WTC11 (cell line): ENCODE measurements around the gene LCT. TPM values are rescaled to one million over a fixed set of nuclear protein-coding genes. Genes with fewer than 3 reads are reported as not detected.

ENCODE experiments used
- ATAC-seq: fragments of 200-7000 bp; cut with Tn5 transposase; 2 replicates; pipeline ENCODE4 v1.10.0; 2021; ENCODE audit warnings: mild to moderate bottlenecking, moderate library complexity
- CTCF ChIA-PET: fragments of 300-600 bp; sonication (Branson Sonifier 250); formaldehyde crosslinking; loops from one replicate; lab custom pipeline; 2021; ENCODE audit warnings: antibody characterized with exemption; lab: Charles Lee
- POLR2A ChIA-PET: fragments of 350-600 bp; sonication (Branson Sonifier 250); formaldehyde crosslinking; loops from one replicate; lab custom pipeline; 2021; ENCODE audit warnings: antibody characterized with exemption; lab: Charles Lee
- DNase-seq: peaks from one replicate; pipeline ENCODE4 v3.0.0; 2021; ENCODE audit warnings: low spot score
- H3K27ac Mint-ChIP-seq: 2 replicates; pipeline ENCODE4 v1.8.0; 2021; ENCODE audit warnings: mixed read lengths
- H3K27me3 Mint-ChIP-seq: 2 replicates; pipeline ENCODE4 v1.8.0; 2021; ENCODE audit warnings: low read depth, mild to moderate bottlenecking, moderate library complexity, mixed read lengths
- H3K36me3 Mint-ChIP-seq: 2 replicates; pipeline ENCODE4 v1.8.0; 2021; ENCODE audit warnings: mixed read lengths
- H3K4me1 Mint-ChIP-seq: 2 replicates; pipeline ENCODE4 v1.8.0; 2022; ENCODE audit warnings: mixed read lengths
- H3K4me3 Mint-ChIP-seq: 2 replicates; pipeline ENCODE4 v1.8.0; 2021; ENCODE audit warnings: mild to moderate bottlenecking, moderate library complexity, mixed read lengths
- H3K9me3 Mint-ChIP-seq: 2 replicates; pipeline ENCODE4 v1.8.0; 2021; ENCODE audit warnings: mixed read lengths
- EMX1 ChIP-seq: fragments of 250-450 bp; sonication (Bioruptor Pico); IDR thresholded peaks from 2 replicates; pipeline ENCODE4 v1.8.0; 2021; ENCODE audit warnings: mild to moderate bottlenecking
- ESRRA ChIP-seq: sonication (generic); formaldehyde crosslinking; IDR thresholded peaks from 2 replicates; pipeline ENCODE4 v1.8.1; 2022; ENCODE audit warnings: mild to moderate bottlenecking, missing genetic modification reagents, borderline replicate concordance
- GABPB1 ChIP-seq: sonication (generic); formaldehyde crosslinking; IDR thresholded peaks from 2 replicates; pipeline ENCODE4 v1.8.1; 2023; ENCODE audit warnings: mild to moderate bottlenecking, missing genetic modification reagents
- JUN ChIP-seq: sonication (generic); formaldehyde crosslinking; IDR thresholded peaks from 2 replicates; pipeline ENCODE4 v1.8.0; 2023; ENCODE audit warnings: mild to moderate bottlenecking, missing genetic modification reagents
- NFATC4 ChIP-seq: fragments of 250-450 bp; sonication (Bioruptor Pico); IDR thresholded peaks from 2 replicates; pipeline ENCODE4 v1.9.0; 2021; ENCODE audit warnings: mild to moderate bottlenecking
- NFE2L1 ChIP-seq: sonication (generic); formaldehyde crosslinking; IDR thresholded peaks from 2 replicates; pipeline ENCODE4 v1.8.1; 2023; ENCODE audit warnings: missing genetic modification reagents
- NFYB ChIP-seq: sonication (generic); formaldehyde crosslinking; conservative IDR thresholded peaks from 2 replicates; pipeline ENCODE4 v1.8.0; 2022; ENCODE audit warnings: low read depth, missing genetic modification reagents
- NR2C2 ChIP-seq: sonication (generic); formaldehyde crosslinking; IDR thresholded peaks from 2 replicates; pipeline ENCODE4 v1.8.0; 2022; ENCODE audit warnings: mild to moderate bottlenecking, missing genetic modification reagents
- NR3C1 ChIP-seq: sonication (generic); formaldehyde crosslinking; conservative IDR thresholded peaks from 2 replicates; pipeline ENCODE4 v1.8.1; 2023; ENCODE audit warnings: low read depth, mild to moderate bottlenecking, missing genetic modification reagents
- PRRX2 ChIP-seq: fragments of 250-450 bp; sonication (Bioruptor Pico); IDR thresholded peaks from 2 replicates; pipeline ENCODE4 v1.8.0; 2021; ENCODE audit warnings: mild to moderate bottlenecking
- SOX15 ChIP-seq: fragments of 250-450 bp; sonication (Bioruptor Pico); IDR thresholded peaks from 2 replicates; pipeline ENCODE4 v1.9.0; 2021; ENCODE audit warnings: mild to moderate bottlenecking
- TEAD1 ChIP-seq: sonication (generic); formaldehyde crosslinking; IDR thresholded peaks from 2 replicates; pipeline ENCODE4 v1.8.0; 2022; ENCODE audit warnings: mild to moderate bottlenecking, missing genetic modification reagents
- TP53 ChIP-seq: sonication (generic); formaldehyde crosslinking; IDR thresholded peaks from 2 replicates; pipeline ENCODE4 v1.8.1; 2023; ENCODE audit warnings: mild to moderate bottlenecking, missing genetic modification reagents
- ZBTB21 ChIP-seq: sonication (generic); formaldehyde crosslinking; IDR thresholded peaks from 2 replicates; pipeline ENCODE4 v1.8.1; 2023; ENCODE audit warnings: mild to moderate bottlenecking, missing genetic modification reagents, borderline replicate concordance
- ZNF232 ChIP-seq: sonication (generic); formaldehyde crosslinking; IDR thresholded peaks from 2 replicates; pipeline ENCODE4 v1.8.0; 2022; ENCODE audit warnings: mild to moderate bottlenecking, missing genetic modification reagents
- ZNF396 ChIP-seq: fragments of 250-450 bp; sonication (Bioruptor Pico); IDR thresholded peaks from 2 replicates; pipeline ENCODE4 v1.8.0; 2021; ENCODE audit warnings: mild to moderate bottlenecking, moderate library complexity, borderline replicate concordance
- ZNF423 ChIP-seq: fragments of 250-450 bp; sonication (Bioruptor Pico); IDR thresholded peaks from 2 replicates; pipeline ENCODE4 v2.1.2; 2022; ENCODE audit warnings: mild to moderate bottlenecking, moderate library complexity
- total RNA-seq: library from RNA; stranded (reverse); gene quantifications from 3 replicates; pipeline ENCODE4 v1.2.3, GENCODE V29; 2021
- TF ChIP-seq, protein P1 (sequence below): fragments of 250-450 bp; sonication (Bioruptor Pico); IDR thresholded peaks from 2 replicates; pipeline ENCODE4 v1.8.0; 2021; ENCODE audit warnings: mild to moderate bottlenecking
- TF ChIP-seq, protein P2 (sequence below): sonication (generic); formaldehyde crosslinking; IDR thresholded peaks from 2 replicates; pipeline ENCODE4 v1.8.1; 2023; ENCODE audit warnings: mild to moderate bottlenecking, missing genetic modification reagents, moderate library complexity
- TF ChIP-seq, protein P3 (sequence below): sonication (generic); formaldehyde crosslinking; IDR thresholded peaks from 2 replicates; pipeline ENCODE4 v1.8.1; 2022; ENCODE audit warnings: missing genetic modification reagents, borderline replicate concordance
- TF ChIP-seq, protein P4 (sequence below): sonication (generic); formaldehyde crosslinking; IDR thresholded peaks from 2 replicates; pipeline ENCODE4 v1.8.0; 2022; ENCODE audit warnings: mild to moderate bottlenecking, missing genetic modification reagents
- TF ChIP-seq, protein P5 (sequence below): fragments of 250-450 bp; sonication (Bioruptor Pico); conservative IDR thresholded peaks from 2 replicates; pipeline ENCODE4 v1.9.0; 2021; ENCODE audit warnings: mild to moderate bottlenecking
- TF ChIP-seq, protein P6 (sequence below): sonication (generic); formaldehyde crosslinking; IDR thresholded peaks from 2 replicates; pipeline ENCODE4 v1.8.0; 2022; ENCODE audit warnings: mild to moderate bottlenecking, missing genetic modification reagents

Gene LCT
- total RNA-seq, 1 experiment from 2014 or later: 0.02 TPM

DNA sequence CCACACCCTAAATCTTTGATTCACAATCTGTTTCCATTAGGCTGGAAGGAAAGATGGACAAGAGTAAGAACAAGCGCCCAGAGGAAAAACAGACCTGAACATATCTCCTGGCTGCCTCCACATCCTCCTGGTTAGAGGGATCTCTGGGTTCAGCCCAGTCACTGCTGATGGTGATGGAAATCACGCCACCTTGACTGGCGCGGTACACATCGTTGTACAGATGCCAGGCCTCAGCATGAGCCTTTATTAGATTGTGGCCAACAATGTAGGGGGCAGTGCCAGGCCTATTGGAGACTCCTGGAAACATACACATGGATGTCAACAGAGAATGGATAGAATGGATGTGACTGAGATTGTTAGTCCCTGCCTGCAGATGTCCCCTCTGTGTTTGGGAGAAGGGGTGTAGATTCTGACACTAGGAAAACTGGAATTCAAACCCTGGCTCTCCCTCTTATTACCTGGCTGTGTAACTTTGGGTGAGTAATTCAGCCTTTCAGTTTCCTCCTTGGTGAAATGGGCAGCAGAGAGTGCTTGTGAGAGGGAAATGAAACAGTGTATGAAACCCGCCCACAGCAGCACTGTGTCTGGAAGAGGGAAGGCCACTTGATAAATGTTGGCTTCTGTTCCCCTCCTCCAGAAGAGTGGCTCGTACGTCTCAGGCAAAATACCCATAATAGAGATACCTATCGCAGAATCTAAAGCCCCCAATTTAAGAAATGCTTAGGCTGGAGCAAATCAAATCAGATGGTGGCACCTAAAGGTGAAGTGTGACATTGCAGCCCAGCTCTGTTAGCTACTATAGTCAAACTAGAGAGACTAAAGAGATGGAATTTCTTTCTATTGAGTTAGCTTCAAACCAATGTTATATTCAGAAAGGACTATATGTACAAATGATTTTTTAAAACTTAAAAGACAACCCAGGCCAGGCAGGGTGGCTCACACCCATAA lies 36.2 kb downstream of the LCT start:
- ChIA-PET CTCF (no interaction called here), POLR2A (no interaction called here)
- Mint-ChIP-seq H3K36me3 (peaks cover 25% of the 10 kb centered on the region), H3K27ac (no peak overlapping the region), H3K4me1 (peaks cover 7% of the 10 kb centered on the region; the same call in 1 of the 2 replicates), H3K4me3 (no peak overlapping the region), H3K27me3 (no peaks in the 10 kb centered on the region), H3K9me3 (peaks cover 31% of the 10 kb centered on the region)
- TF ChIP-seq ZNF232 (CRISPR knock-in tag) (no peak), NR2C2 (CRISPR knock-in tag) (no peak), ESRRA (CRISPR knock-in tag) (no peak), TEAD1 (no peak), SOX15 (CRISPR knock-in tag) (no peak), ZNF423 (no peak), JUN (CRISPR knock-in tag) (no peak)
- TF ChIP-seq, protein P1, sequence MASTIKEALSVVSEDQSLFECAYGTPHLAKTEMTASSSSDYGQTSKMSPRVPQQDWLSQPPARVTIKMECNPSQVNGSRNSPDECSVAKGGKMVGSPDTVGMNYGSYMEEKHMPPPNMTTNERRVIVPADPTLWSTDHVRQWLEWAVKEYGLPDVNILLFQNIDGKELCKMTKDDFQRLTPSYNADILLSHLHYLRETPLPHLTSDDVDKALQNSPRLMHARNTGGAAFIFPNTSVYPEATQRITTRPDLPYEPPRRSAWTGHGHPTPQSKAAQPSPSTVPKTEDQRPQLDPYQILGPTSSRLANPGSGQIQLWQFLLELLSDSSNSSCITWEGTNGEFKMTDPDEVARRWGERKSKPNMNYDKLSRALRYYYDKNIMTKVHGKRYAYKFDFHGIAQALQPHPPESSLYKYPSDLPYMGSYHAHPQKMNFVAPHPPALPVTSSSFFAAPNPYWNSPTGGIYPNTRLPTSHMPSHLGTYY: no peak
- TF ChIP-seq, protein P2, sequence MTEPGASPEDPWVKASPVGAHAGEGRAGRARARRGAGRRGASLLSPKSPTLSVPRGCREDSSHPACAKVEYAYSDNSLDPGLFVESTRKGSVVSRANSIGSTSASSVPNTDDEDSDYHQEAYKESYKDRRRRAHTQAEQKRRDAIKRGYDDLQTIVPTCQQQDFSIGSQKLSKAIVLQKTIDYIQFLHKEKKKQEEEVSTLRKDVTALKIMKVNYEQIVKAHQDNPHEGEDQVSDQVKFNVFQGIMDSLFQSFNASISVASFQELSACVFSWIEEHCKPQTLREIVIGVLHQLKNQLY: no peak
- TF ChIP-seq, protein P3, sequence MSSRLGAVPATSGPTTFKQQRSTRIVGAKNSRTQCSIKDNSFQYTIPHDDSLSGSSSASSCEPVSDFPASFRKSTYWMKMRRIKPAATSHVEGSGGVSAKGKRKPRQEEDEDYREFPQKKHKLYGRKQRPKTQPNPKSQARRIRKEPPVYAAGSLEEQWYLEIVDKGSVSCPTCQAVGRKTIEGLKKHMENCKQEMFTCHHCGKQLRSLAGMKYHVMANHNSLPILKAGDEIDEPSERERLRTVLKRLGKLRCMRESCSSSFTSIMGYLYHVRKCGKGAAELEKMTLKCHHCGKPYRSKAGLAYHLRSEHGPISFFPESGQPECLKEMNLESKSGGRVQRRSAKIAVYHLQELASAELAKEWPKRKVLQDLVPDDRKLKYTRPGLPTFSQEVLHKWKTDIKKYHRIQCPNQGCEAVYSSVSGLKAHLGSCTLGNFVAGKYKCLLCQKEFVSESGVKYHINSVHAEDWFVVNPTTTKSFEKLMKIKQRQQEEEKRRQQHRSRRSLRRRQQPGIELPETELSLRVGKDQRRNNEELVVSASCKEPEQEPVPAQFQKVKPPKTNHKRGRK (CRISPR knock-in tag): no peak
- TF ChIP-seq, protein P4, sequence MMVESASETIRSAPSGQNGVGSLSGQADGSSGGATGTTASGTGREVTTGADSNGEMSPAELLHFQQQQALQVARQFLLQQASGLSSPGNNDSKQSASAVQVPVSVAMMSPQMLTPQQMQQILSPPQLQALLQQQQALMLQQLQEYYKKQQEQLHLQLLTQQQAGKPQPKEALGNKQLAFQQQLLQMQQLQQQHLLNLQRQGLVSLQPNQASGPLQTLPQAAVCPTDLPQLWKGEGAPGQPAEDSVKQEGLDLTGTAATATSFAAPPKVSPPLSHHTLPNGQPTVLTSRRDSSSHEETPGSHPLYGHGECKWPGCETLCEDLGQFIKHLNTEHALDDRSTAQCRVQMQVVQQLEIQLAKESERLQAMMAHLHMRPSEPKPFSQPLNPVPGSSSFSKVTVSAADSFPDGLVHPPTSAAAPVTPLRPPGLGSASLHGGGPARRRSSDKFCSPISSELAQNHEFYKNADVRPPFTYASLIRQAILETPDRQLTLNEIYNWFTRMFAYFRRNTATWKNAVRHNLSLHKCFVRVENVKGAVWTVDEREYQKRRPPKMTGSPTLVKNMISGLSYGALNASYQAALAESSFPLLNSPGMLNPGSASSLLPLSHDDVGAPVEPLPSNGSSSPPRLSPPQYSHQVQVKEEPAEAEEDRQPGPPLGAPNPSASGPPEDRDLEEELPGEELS (CRISPR knock-in tag): no peak
- TF ChIP-seq, protein P5, sequence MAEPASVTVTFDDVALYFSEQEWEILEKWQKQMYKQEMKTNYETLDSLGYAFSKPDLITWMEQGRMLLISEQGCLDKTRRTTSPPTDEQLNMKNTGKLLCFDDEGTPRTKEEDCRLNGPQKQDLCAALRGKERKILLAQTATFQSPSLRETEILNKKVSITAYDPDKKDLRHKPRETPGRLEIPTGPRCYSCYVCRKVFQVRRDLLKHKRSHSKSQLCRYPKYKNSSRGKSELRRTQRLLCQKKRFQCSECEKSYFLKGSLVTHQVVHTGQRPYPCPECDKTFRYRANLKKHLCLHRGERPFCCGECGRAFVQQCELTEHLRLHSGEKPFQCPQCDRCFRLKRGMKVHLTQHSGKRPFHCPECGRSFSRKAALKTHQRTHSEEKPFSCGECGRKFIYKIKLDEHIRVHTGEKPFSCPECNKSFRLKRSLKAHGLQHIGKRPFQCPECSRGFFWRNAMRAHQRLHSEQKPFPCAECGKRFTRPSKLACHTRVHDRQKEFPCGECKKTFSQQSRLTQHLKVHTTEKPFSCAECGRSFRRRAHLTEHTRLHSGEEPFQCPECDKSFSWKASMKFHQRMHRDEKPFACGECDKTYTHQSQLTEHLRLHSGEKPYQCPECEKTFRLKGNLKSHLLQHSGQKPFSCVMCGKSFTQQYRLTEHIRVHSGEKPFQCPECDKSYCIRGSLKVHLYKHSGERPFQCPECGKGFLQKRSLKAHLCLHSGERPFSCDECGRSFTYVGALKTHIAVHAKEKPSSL: no peak
- TF ChIP-seq, all 79 proteins: peak for 0
- ATAC-seq: no peak
- DNase-seq: no peak

DNA sequence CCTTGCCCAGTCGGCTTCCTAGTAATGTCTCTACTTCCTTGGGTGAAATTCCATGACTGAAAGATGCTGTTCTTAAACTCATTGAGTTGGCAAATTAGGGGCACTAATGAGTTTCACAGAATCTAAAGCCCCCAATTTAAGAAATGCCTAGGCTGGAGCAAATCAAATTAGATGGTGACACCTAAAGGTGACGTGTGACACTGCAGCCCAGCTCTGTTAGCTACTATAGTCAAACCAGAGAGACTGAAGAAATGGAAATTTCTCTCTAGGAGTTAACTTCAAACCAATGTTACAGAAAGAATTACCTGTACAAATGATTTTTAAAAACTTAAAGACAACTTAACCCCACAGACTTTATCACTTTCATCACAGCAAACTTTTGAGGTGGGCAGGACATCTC lies 37.2 kb downstream of the LCT start:
- H3K27me3 Mint-ChIP-seq: no peaks in the 10 kb centered on the region
- ChIA-PET CTCF (interaction anchor here (0.6 kb wide), 1 partner anchor 811 kb away, joined by 3 read pairs; no protein-coding TSS in a partner anchor), POLR2A (no interaction called here)
- no peak overlapping the region for H3K27ac Mint-ChIP-seq
- no peak for DNase-seq
- no peak for ATAC-seq
- H3K4me3 Mint-ChIP-seq: no peak overlapping the region
- peaks cover 25% of the 10 kb centered on the region for H3K36me3 Mint-ChIP-seq
- H3K4me1 Mint-ChIP-seq: peaks cover 7% of the 10 kb centered on the region; the same call in 1 of the 2 replicates
- peaks cover 31% of the 10 kb centered on the region for H3K9me3 Mint-ChIP-seq
- TF ChIP-seq ZBTB21 (CRISPR knock-in tag) (no peak), ZNF396 (CRISPR knock-in tag) (no peak), EMX1 (no peak), NR3C1 (no peak), NFATC4 (no peak), PRRX2 (no peak), NFYB (CRISPR knock-in tag) (no peak), GABPB1 (CRISPR knock-in tag) (no peak), NR2C2 (CRISPR knock-in tag) (no peak), TP53 (CRISPR knock-in tag) (no peak), NFE2L1 (no peak)
- TF ChIP-seq, protein P2: no peak
- TF ChIP-seq, protein P5: no peak
- TF ChIP-seq, protein P6, sequence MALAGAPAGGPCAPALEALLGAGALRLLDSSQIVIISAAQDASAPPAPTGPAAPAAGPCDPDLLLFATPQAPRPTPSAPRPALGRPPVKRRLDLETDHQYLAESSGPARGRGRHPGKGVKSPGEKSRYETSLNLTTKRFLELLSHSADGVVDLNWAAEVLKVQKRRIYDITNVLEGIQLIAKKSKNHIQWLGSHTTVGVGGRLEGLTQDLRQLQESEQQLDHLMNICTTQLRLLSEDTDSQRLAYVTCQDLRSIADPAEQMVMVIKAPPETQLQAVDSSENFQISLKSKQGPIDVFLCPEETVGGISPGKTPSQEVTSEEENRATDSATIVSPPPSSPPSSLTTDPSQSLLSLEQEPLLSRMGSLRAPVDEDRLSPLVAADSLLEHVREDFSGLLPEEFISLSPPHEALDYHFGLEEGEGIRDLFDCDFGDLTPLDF (CRISPR knock-in tag): no peak
